HCT116 (cell line): ENCODE measurements around the gene YAP1.

Experiments used
- EZH2phosphoT487 ChIP-seq: fragments of 200-600 bp; IDR thresholded peaks from 2 replicates; pipeline ENCODE4 v1.6.1; 2018; ENCODE audit warnings: antibody characterized with exemption, borderline replicate concordance
- TCF7L2 ChIP-seq: IDR thresholded peaks from 2 replicates; pipeline ENCODE4 v1.7.0; 2011; ENCODE audit warnings: borderline replicate concordance, inconsistent platforms; ENCODE audit not compliant: insufficient read depth, insufficient read length; ENCODE audit errors: extremely low read depth
- TF ChIP-seq, protein P1 (sequence below), 3 experiments: fragments of 200-600 bp in 1 of 3; sonication (generic) in 1 of 3; IDR thresholded peaks in 2 of 3; conservative IDR thresholded peaks in 1 of 3; 2 replicates each; pipeline ENCODE4 v1.5.1; 2012 to 2017; ENCODE audit warnings: low read depth in 2 of 3, low read length in 2 of 3, antibody characterized with exemption in 1 of 3, borderline replicate concordance in 1 of 3, control low read depth in 1 of 3, mild to moderate bottlenecking in 1 of 3, mixed read lengths in 1 of 3, mixed run types in 1 of 3, moderate library complexity in 1 of 3; ENCODE audit not compliant: insufficient read depth in 1 of 3
- TF ChIP-seq, protein P2 (sequence below): IDR thresholded peaks from 2 replicates; pipeline ENCODE4 v1.6.1; 2012; ENCODE audit warnings: low read depth

DNA sequence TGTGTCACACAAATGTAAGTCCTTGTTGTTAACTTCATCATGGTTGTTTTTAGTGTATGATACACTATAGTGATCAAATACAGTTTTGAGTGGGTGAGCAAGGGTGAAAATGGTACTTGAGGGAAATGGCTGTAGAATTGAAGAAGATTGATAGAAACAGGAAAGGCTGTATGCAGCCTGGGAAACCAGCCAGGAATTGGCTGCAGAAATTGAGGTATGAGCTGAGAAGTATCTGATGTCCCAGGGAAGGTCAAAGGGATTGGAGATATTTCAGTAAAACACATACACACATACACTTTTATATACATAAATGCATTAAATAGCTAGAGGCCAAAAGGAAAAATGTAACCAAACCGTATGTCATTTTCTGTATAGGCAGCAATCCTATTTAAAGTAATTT is 13.1 kb upstream of the YAP1 start:
- TF ChIP-seq, protein P1, sequence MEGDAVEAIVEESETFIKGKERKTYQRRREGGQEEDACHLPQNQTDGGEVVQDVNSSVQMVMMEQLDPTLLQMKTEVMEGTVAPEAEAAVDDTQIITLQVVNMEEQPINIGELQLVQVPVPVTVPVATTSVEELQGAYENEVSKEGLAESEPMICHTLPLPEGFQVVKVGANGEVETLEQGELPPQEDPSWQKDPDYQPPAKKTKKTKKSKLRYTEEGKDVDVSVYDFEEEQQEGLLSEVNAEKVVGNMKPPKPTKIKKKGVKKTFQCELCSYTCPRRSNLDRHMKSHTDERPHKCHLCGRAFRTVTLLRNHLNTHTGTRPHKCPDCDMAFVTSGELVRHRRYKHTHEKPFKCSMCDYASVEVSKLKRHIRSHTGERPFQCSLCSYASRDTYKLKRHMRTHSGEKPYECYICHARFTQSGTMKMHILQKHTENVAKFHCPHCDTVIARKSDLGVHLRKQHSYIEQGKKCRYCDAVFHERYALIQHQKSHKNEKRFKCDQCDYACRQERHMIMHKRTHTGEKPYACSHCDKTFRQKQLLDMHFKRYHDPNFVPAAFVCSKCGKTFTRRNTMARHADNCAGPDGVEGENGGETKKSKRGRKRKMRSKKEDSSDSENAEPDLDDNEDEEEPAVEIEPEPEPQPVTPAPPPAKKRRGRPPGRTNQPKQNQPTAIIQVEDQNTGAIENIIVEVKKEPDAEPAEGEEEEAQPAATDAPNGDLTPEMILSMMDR (IDR thresholded peaks at IDR 0.05 in 2 of 3, conservative IDR thresholded peaks at IDR 0.05 in 1 of 3; ENCODE audit: borderline replicate concordance in 1 of 3, insufficient read depth in 1 of 3, low read depth in 2 of 3, low read length in 2 of 3): no peak
- TF ChIP-seq, protein P2, sequence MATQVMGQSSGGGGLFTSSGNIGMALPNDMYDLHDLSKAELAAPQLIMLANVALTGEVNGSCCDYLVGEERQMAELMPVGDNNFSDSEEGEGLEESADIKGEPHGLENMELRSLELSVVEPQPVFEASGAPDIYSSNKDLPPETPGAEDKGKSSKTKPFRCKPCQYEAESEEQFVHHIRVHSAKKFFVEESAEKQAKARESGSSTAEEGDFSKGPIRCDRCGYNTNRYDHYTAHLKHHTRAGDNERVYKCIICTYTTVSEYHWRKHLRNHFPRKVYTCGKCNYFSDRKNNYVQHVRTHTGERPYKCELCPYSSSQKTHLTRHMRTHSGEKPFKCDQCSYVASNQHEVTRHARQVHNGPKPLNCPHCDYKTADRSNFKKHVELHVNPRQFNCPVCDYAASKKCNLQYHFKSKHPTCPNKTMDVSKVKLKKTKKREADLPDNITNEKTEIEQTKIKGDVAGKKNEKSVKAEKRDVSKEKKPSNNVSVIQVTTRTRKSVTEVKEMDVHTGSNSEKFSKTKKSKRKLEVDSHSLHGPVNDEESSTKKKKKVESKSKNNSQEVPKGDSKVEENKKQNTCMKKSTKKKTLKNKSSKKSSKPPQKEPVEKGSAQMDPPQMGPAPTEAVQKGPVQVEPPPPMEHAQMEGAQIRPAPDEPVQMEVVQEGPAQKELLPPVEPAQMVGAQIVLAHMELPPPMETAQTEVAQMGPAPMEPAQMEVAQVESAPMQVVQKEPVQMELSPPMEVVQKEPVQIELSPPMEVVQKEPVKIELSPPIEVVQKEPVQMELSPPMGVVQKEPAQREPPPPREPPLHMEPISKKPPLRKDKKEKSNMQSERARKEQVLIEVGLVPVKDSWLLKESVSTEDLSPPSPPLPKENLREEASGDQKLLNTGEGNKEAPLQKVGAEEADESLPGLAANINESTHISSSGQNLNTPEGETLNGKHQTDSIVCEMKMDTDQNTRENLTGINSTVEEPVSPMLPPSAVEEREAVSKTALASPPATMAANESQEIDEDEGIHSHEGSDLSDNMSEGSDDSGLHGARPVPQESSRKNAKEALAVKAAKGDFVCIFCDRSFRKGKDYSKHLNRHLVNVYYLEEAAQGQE: no peak
- TF ChIP-seq TCF7L2 (no peak), EZH2phosphoT487 (no peak)
